PC-9 (cell line): ENCODE measurements around the gene COMMD1. TPM values are rescaled to one million over a fixed set of nuclear protein-coding genes. Genes with fewer than 3 reads are reported as not detected.

Source experiments
- BruUV-seq: library from RNA; stranded (reverse); fragments of 400-500 nt; replicated peaks from 2 replicates; lab custom pipeline; 2021; lab: Mats Ljungman, UMichigan
- CTCF ChIA-PET: fragments of 300-600 bp; sonication (Branson Sonifier 250); formaldehyde crosslinking; loops from one replicate; lab custom pipeline; 2022; ENCODE audit warnings: antibody characterized with exemption; lab: Charles Lee
- POLR2A ChIA-PET: fragments of 300-600 bp; sonication (Branson Sonifier 250); formaldehyde crosslinking; loops from one replicate; lab custom pipeline; 2022; ENCODE audit warnings: antibody characterized with exemption; ENCODE audit not compliant: unreplicated experiment; lab: Charles Lee
- DNase-seq, 2 experiments: peaks; one replicate each; pipeline versions ENCODE4 v3.0.0 to v3.0.0-alpha.2; 2015 to 2022; ENCODE audit warnings: mixed read lengths in 1 of 2
- H2AFZ ChIP-seq: fragments of 200-600 bp; sonication (generic); 2 replicates; pipeline ENCODE4 v1.8.1; 2017; ENCODE audit warnings: antibody characterized with exemption
- H3F3A ChIP-seq: fragments of 200-600 bp; sonication (generic); 2 replicates; pipeline ENCODE4 v1.8.1; 2017; ENCODE audit warnings: antibody characterized with exemption, mild to moderate bottlenecking, low read depth; ENCODE audit not compliant: insufficient read depth
- H3K27ac ChIP-seq: fragments of 200-600 bp; sonication (generic); 2 replicates; pipeline ENCODE4 v1.6.1; 2016; ENCODE audit warnings: mixed run types
- H3K27me3 ChIP-seq: fragments of 200-600 bp; sonication (generic); 2 replicates; pipeline ENCODE4 v1.6.1; 2016; ENCODE audit warnings: low read depth, mixed run types; ENCODE audit not compliant: insufficient read depth
- H3K36me3 ChIP-seq: fragments of 200-600 bp; sonication (generic); 2 replicates; pipeline ENCODE4 v1.6.1; 2016; ENCODE audit warnings: low read depth, mixed run types
- H3K4me1 ChIP-seq: fragments of 200-600 bp; sonication (generic); replicated peaks from 2 replicates; pipeline ENCODE4 v1.6.1; 2016; ENCODE audit warnings: mixed run types; ENCODE audit not compliant: insufficient read depth
- H3K4me2 ChIP-seq: fragments of 200-600 bp; sonication (generic); 2 replicates; pipeline ENCODE4 v1.6.1; 2017; ENCODE audit warnings: mixed run types
- H3K4me3 ChIP-seq: fragments of 200-600 bp; sonication (generic); 2 replicates; pipeline ENCODE4 v1.6.1; 2016; ENCODE audit warnings: mixed run types
- H3K79me2 ChIP-seq: fragments of 200-600 bp; sonication (generic); 2 replicates; pipeline ENCODE4 v1.6.1; 2017; ENCODE audit warnings: low read depth, mixed run types
- H3K9me2 ChIP-seq: fragments of 200-600 bp; sonication (generic); 2 replicates; pipeline ENCODE4 v1.8.1; 2017; ENCODE audit warnings: mild to moderate bottlenecking; ENCODE audit not compliant: insufficient read depth
- H3K9me3 ChIP-seq: fragments of 200-600 bp; sonication (generic); 2 replicates; pipeline ENCODE4 v1.8.1; 2016; ENCODE audit warnings: low read depth; ENCODE audit not compliant: insufficient read depth
- H4K20me1 ChIP-seq: fragments of 200-600 bp; sonication (generic); 2 replicates; pipeline ENCODE4 v1.8.1; 2017; ENCODE audit not compliant: insufficient read depth
- CTCF ChIP-seq: fragments of 200-600 bp; sonication (generic); conservative IDR thresholded peaks from 2 replicates; pipeline ENCODE4 v1.6.1; 2017; ENCODE audit warnings: mixed run types, antibody characterized with exemption, mild to moderate bottlenecking, moderate library complexity
- EZH2 ChIP-seq: fragments of 200-600 bp; sonication (generic); IDR thresholded peaks from 2 replicates; pipeline ENCODE4 v1.8.0; 2017; ENCODE audit warnings: antibody characterized with exemption, low read depth
- intact Hi-C: fragments of 100-400 bp; cut with micrococcal nuclease; formaldehyde crosslinking; loops from one replicate; pipeline ENCODE4 v1.10.0; 2022; ENCODE audit not compliant: unreplicated experiment
- total RNA-seq: library from RNA; stranded (reverse); gene quantifications from 2 replicates; pipeline ENCODE4 v1.2.3, GENCODE V29; 2021

Gene COMMD1
- total RNA-seq, 1 experiment from 2014 or later: 16.3 TPM

DNA sequence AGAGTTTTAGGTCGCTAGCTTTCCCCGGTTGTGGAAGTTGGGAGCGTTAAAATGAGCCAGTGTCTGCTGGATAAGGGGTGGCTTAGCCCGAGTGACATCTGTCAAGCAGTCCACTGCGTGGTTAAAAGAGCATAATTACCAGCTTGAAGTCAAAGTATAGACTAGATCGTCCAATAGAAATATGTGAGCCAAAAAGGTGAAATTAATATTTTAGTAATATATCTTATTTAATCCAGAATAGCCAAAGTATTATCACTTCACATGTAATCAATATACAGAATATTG is 654 bp downstream of the COMMD1 start:
- H4K20me1 ChIP-seq: no peaks in the 10 kb centered on the region
- no TSS peak for BruUV-seq
- H3K4me1 ChIP-seq: peaks cover 20% of the 10 kb centered on the region
- H3K36me3 ChIP-seq: no peaks in the 10 kb centered on the region
- ChIA-PET POLR2A (no interaction called here), CTCF (interaction anchor here (0.5 kb wide), 1 partner anchor 379 kb away, joined by 3 read pairs; no protein-coding TSS in a partner anchor)
- no peaks in the 10 kb centered on the region for H3K9me3 ChIP-seq
- H3K4me2 ChIP-seq: peak overlapping the region; percentile 92
- no peaks in the 10 kb centered on the region for H3K9me2 ChIP-seq
- H3K27me3 ChIP-seq: no peaks in the 10 kb centered on the region
- H3K4me3 ChIP-seq: peak overlapping the region; percentile 82
- DNase-seq: no peak
- H2AFZ ChIP-seq: peak overlapping the region; percentile 91
- peaks cover 10% of the 10 kb centered on the region for H3K79me2 ChIP-seq
- intact Hi-C loops: loop anchor here (10.0 kb wide), 1 partner anchor 1201 kb away; no protein-coding TSS in a partner anchor
- peaks cover 7% of the 10 kb centered on the region for H3F3A ChIP-seq
- TF ChIP-seq CTCF: no peak
- no peak for TF ChIP-seq EZH2
- H3K27ac ChIP-seq: no peak overlapping the region

- Histone ChIP-seq H3K4me1 (peaks cover 20% of the 10 kb centered on the region), H3K27me3 (no peaks in the 10 kb centered on the region), H3K36me3 (no peaks in the 10 kb centered on the region), H3K79me2 (peaks cover 10% of the 10 kb centered on the region), H3K4me2 (0 out of 2 replicates have a peak overlapping the region, but pooled peaks have one; percentile 1), H3F3A (peaks cover 7% of the 10 kb centered on the region), H3K4me3 (no peak overlapping the region), H3K9me2 (no peaks in the 10 kb centered on the region), H2AFZ (no peak overlapping the region), H3K9me3 (no peaks in the 10 kb centered on the region), H4K20me1 (no peaks in the 10 kb centered on the region), H3K27ac (peak overlapping the region; percentile 44; the same call in 1 of the 2 replicates)
- intact Hi-C loops: loop anchor here (10.0 kb wide), 1 partner anchor 1204 kb away; no protein-coding TSS in a partner anchor
- peak in 1 of 2 experiments; percentile 48 for DNase-seq
- ChIA-PET POLR2A (no interaction called here), CTCF (no interaction called here)
- no TSS peak for BruUV-seq
- no peak for TF ChIP-seq CTCF
- no peak for TF ChIP-seq EZH2
Measured at GRCh38 chr2:61909116-61909515, 3.6 kb downstream of the COMMD1 start.

DNA sequence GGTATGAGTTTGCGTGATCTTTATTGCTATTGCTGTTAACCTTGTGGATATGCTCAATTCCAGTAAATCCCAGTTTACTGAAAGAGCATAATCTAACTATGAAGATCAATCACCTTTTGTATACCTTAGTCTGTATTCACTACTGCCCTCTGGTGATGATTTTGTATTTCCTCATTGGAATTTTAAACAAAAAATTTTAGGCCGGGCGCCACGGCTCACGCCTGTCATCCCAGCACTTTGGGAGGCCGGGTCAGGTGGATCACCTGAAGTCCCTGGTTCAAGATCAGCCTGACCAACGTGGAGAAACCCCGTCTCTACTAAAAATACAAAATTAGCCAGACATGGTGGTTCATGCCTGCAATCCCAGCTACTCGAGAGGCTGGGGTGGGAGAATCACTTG is 5.1 kb downstream of the COMMD1 start:
- H3K27ac ChIP-seq: no peak overlapping the region
- H2AFZ ChIP-seq: no peak overlapping the region
- CTCF ChIA-PET: interaction anchor here (0.6 to 0.7 kb wide), 3 partner anchors 65 to 775 kb away, joined by 3 to 5 read pairs (median 4); no protein-coding TSS in a partner anchor
- no peak overlapping the region for H3K4me2 ChIP-seq
- H3K27me3 ChIP-seq: no peaks in the 10 kb centered on the region
- intact Hi-C loops: loop anchor here (10.0 kb wide), 1 partner anchor 394 kb away; no protein-coding TSS in a partner anchor
- H4K20me1 ChIP-seq: no peaks in the 10 kb centered on the region
- peaks cover 10% of the 10 kb centered on the region for H3K79me2 ChIP-seq
- no peaks in the 10 kb centered on the region for H3K9me3 ChIP-seq
- no peaks in the 10 kb centered on the region for H3K9me2 ChIP-seq
- DNase-seq: peak in 1 of 2 experiments; percentile 17
- H3K36me3 ChIP-seq: no peaks in the 10 kb centered on the region
- peaks cover 7% of the 10 kb centered on the region for H3F3A ChIP-seq
- TF ChIP-seq CTCF (peak; percentile 57), EZH2 (no peak)
- POLR2A ChIA-PET: no interaction called here
- no TSS peak for BruUV-seq
- peaks cover 13% of the 10 kb centered on the region; the same call in 1 of the 2 replicates for H3K4me1 ChIP-seq
- H3K4me3 ChIP-seq: no peak overlapping the region
